ENCODE results near the gene SCGB1D4.
"Not testable (repeated sequence)": the region's sequence is repeated elsewhere in the genome, so short reads cannot be mapped to it uniquely, and the experiment has no call there.

The SCGB1D4 gene, protein sequence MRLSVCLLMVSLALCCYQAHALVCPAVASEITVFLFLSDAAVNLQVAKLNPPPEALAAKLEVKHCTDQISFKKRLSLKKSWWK

DNA sequence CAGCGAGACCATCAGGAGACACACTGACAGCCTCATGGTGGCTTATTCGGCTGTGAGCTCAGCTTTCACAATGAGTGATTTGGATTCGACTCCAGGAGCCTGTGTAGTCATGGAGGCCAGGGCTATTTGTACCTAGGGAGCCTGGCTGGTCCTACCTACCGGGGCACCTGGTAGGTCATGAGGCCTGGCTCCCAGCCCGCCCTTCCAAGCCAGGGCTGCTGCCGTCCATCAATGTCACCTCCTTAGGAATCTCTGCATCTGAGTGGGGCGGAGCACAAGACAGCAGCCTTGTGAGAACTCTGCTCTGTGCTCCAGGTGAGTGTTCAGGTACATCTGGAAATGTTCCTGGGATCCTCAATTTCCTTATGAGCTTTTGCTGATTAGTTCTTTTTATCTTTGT, at the start of gene SCGB1D4:
TSS of gene SCGB1D4 (minus strand) at position 101 of the 400 bp plus-strand sequence. CDS start at position 36, 65 bp downstream.
- no peak for DNase-seq (ENCODE audit: low read depth, low spot score)
- no peak within 1 kb of the TSS for H3K27ac ChIP-seq

DNA sequence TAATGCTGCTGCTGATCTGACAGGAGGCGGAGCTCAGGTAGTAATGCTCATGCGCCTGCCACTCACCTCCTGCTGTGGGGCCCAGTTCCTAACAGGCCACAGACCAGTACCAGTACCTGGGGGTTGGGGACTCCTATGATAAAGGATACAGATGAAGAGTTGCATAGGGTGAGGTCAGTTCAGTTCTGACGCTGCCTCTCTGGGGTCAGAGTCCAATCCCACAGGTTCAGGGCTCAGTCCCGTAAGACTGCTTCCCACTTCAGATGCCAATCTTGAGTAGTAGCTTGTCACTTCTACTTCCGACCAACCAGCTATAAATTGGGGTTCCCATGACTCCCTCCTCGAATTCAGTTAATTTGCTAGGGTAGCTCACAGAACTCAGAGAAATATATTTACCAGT, 47.0 kb upstream of the SCGB1D4 start:
- no peak for DNase-seq (ENCODE audit: low read depth, low spot score)
- no peak overlapping the region for H3K27ac ChIP-seq

DNA sequence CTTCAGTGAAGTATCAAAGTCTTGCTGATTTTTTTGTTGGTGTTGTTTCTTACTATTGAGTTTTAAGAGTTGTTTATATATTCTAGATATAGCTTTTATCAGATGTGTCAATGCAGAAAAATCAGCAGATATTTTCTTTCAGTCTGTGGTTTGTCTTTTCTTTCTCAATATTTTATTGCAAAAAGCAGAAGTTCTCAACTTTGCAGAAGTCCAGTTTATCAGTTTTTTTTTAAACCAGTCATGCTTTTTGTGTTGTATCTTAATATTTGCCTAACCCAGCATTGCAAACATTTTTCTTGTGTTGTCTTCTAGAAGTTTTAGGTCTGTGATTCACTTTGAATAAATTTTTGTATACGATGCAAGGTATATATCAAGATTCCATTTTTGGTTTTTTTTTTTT, 45.3 kb upstream of the SCGB1D4 start:
- H3K27ac ChIP-seq, result no peak overlapping the region
- no peak for DNase-seq (ENCODE audit: low read depth, low spot score)

DNA sequence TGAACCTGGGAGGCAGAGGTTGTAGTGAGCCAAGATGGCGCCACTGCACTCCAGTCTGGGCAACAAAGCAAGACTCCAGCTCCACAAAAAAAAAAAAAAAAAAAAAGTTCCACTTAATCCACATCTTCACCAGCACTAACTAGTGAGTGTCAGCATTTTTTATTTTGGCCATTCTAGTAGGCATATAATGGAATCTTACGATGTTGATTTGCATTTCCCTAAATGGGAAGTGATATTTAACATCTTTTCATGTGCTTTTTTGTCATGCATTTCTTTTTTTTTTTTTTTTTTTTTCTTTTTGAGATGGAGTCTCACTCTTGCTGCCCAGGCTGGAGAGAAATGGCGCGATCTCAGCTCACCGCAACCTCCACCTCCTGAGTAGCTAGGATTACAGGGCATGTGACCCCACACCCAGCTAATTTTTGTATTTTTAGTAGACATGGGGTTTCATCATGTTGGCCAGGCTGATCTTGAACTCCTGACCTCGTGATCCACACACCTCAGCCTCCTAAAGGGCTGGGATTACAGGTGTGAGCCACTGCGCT, 44.8 kb upstream of the SCGB1D4 start:
- not testable (repeated sequence) for DNase-seq (ENCODE audit: low read depth, low spot score); H3K27ac ChIP-seq

DNA sequence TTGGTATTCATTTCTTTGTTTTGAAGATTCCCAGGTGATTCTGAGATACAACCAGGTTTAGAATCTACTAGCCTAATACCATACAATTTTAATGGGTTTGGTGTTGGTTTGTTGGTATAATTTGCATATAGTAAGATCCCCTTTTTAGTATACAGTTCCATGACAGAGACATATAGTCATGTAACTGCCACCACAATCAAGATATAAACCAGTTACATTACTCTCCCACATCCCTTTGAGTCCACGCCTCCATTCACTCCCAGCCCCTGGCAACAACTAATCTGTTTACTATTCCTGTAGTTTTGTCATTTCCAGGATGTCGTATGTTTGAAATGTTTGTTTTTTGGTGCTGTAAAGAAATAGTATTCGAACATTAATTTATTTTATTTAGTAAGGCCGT, 42.7 kb upstream of the SCGB1D4 start:
- H3K27ac ChIP-seq, result no peak overlapping the region
- DNase-seq (ENCODE audit: low read depth, low spot score), result no peak

DNA sequence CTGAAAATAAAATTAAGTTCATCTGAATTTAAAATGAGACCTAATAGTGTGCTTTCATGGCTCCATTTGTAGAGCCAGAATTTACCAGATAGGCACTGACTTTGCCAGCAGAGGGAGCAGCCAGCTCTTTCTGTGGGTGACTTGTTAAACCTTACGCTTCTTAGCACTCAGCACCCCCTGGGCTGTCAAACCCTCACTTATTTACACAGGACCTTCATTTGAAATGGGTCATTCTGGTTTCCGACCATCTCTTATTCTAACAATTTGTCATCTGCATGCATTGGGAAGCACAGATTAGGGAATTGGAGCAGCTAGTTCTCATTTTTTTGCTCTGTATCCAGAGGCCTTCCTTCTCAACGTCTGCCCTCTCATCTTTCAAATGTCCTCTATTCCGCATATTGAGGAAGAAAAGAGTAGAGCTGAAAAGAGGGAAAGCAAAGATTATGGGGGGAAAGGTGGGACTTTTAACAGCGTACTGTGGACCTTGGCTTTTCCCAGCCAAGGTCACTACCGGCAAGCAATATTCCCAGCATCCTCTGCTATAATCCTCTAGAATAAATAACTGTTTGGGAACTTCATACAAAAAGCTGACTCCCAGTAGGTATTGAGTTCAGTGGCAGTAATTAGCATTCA, 41.5 kb upstream of the SCGB1D4 start:
- H3K27ac ChIP-seq, result no peak overlapping the region
- no peak for DNase-seq (ENCODE audit: low read depth, low spot score)

DNA sequence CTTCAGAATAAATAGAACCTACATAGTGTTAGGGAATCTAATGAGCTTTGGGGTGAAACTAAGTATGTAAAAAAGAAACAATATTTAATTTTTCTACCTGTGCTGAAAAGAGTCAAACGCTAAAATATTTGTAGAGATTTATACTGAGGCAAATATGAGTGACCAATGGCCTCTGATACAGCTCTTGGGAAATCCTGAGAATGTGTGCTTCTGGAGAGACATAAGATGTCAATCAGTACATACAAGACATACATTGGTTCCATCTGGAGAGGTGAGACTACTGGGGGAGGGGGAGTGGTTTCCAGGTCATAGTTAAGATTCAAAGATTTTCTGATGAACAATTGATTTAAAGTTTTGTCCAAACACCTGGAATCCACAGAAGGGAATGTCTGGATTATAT, 39.3 kb upstream of the SCGB1D4 start:
- DNase-seq (ENCODE audit: low read depth, low spot score), result no peak
- no peak overlapping the region for H3K27ac ChIP-seq

DNA sequence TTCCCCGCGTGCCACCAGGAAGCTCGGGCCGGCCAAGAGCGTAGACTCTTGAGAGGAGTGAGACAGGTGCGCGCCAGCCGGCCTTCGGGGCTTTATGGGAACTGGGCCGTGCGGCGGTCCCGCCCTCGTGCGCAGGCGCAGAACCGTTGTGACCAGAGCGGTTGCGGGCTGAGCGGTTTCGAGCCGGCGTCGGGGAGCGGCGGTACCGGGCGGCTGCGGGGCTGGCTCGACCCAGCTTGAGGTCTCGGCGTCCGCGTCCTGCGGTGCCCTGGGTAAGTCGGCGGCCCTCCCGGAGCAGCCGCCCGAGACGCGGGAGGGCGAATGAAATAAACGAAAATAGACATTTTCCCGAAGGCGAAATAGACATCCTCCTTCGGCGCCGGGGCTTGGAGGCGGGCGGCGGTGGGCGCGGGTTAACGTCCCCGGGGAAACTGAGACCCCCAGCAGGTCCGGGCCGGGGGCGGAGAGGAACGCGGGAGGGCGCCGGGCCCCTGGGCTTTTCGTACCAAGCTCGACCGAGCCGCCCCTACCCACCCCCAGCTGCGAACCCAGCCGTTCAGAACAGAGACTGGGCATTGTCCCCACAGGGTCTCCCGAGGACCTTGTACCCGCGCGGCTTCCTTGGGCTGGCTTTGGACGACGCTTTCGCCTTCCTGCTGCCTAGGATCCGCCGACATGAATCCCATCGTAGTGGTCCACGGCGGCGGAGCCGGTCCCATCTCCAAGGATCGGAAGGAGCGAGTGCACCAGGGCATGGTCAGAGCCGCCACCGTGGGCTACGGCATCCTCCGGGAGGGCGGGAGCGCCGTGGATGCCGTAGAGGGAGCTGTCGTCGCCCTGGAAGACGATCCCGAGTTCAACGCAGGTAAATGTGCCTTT, 38.7 kb upstream of the SCGB1D4 start, which contains the start of gene ASRGL1:
TSS of gene ASRGL1 (plus strand) at position 146 of the 879 bp plus-strand sequence. CDS start at position 676, 530 bp downstream.
- no peak for DNase-seq (ENCODE audit: low read depth, low spot score)
- H3K27ac ChIP-seq, result no peak within 1 kb of the TSS

DNA sequence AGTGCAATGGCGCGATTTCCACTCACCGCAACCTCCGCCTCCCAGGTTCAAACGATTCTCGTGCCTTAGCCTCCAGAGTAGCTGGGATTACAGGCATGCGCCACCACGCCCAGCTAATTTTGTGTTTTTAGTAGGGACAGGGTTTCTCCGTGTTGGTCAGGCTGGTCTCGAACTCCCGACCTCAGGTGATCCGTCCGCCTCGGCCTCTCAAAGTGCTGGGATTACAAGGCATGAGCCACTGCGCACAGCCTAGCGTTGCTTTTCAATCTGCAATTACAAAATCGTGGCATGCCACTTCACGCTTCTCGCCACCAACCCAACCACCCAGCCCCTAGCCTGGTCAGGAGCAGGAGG, 38.1 kb upstream of the SCGB1D4 start:
- not testable (repeated sequence) for H3K27ac ChIP-seq; DNase-seq (ENCODE audit: low read depth, low spot score)

DNA sequence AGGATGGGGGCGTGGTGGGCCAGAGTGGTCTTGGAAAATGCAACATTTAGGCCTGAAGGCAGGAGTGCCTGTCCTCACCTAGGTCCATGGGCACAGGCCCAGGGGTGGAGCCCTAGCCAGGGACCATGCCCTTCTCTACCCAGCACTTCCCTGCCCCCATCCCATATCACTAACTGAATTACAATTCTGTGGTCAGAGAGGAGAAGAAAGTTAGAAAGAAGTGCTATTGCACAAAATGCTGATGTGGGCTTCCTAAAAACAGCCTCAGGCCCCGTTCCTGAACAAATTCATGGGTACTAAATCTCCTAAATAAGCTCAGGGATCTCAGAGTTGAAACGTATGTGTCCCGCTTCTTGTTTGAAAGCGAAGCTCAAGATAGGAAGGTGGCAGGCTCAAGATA, 34.9 kb upstream of the SCGB1D4 start:
- DNase-seq (ENCODE audit: low read depth, low spot score), result no peak
- H3K27ac ChIP-seq, result no peak overlapping the region

DNA sequence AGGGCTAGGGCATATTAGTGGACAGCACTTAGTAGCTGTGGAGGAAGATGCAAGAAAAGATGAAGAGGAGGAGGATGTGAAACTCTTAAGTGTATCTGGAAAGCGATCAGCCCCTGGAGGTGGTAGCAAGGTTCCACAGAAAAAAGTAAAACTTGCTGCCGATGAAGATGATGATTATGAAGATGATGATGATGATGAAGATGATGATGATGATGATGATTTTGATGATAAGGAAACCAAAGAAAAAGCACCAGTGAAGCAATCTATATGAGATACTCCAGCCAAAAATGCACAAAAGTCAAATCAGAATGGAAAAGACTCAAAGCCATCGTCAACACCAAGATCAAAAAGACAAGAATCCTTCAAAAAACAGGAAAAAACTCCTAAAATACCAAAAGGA, 32.4 kb upstream of the SCGB1D4 start:
- H3K27ac ChIP-seq; DNase-seq (ENCODE audit: low read depth, low spot score): not testable (repeated sequence)

DNA sequence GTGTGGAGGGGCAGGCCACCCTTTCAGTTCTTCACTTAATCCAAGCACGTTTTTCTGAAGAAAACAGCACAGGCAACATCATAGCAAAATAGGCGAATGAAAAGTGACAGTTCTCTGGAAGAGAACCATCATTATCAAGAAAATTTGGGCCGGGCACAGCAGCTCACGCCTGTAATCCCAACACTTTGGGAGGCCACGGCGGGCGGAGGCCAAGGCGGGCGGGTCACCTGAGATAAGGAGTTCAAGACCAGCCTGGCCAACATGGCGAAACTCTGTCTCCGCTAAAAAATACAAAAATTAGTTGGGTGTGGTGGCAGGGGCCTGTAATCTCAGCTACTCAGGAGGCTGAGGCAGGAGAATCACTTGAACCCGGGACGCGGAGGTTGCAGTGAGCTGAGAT, 28.7 kb upstream of the SCGB1D4 start:
- not testable (repeated sequence) for H3K27ac ChIP-seq; DNase-seq (ENCODE audit: low read depth, low spot score)

DNA sequence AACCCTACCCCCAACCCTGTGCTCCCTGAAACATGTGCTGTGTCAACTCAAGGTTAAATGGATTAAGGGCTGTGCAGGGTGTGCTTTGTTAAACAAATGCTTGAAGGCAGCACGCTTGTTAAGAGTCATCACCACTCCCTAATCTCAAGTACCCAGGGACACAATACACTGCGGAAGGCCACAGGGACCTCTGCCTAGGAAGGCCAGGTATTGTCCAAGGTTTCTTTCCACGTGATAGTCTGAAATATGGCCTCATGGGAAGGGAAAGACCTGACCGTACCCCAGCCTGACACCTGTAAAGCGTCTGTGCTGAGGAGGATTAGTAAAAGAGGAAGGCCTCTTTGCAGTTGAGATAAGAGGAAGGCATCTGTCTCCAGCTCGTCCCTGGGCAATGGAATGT, 27.8 kb upstream of the SCGB1D4 start:
- DNase-seq (ENCODE audit: low read depth, low spot score); H3K27ac ChIP-seq: not testable (repeated sequence)

DNA sequence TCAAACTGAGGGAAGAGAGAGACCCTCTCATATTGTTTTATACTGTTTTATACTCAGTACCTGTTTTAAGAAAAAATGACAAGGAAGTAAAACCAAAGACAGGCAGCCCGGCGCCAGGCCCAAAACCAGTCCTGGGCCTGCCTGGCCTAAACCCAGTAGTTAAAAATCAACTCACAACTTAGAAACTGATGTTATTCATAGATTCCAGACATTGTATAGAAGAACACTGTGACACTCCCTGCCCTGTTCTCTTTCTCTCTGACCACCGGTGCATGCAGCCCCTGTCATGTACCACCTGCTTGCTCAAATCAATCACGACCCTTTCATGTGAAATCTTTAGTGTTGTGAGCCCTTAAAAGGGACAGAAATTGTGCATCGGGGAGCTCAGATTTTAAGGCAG, 26.9 kb upstream of the SCGB1D4 start:
- not testable (repeated sequence) for DNase-seq (ENCODE audit: low read depth, low spot score); H3K27ac ChIP-seq

DNA sequence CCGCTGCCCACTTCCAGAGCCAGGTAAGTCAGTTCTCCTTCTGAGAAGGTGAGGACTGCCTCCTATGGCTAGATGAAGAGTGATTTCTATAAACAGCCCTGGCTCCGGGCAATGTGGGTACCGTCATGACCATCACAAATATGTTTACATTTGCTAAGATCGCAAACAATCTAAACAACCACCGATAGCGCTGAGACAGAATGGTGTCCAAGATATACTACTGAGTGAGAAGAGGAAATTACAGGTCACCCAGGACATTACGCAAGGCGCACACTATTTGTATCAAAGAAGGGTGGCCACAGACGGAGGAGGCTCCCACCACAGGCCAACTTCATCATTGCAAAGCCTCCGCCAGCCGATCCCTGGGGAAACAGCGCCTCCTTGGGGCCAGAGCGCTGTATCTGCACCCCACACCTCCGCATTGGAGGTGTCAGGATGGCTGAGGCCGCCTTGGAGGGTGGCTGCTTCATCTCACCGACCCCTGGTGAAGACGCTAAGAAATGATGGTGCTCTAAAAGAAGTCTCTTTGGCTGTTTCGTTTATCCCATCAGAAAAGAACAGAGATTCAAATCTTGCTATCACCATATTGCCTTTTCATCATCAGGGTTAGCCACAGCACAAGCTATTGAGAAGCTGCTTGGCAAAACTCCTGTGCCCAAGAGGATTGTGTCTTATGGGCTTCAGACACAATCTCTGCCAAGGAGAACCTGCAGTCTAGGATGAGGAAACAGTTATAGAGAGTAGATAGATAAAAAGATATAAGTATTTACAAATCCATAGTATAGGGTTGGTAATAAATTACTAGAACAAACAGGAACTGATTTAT, 26.1 kb upstream of the SCGB1D4 start:
- DNase-seq (ENCODE audit: low read depth, low spot score), result no peak
- no peak overlapping the region for H3K27ac ChIP-seq

DNA sequence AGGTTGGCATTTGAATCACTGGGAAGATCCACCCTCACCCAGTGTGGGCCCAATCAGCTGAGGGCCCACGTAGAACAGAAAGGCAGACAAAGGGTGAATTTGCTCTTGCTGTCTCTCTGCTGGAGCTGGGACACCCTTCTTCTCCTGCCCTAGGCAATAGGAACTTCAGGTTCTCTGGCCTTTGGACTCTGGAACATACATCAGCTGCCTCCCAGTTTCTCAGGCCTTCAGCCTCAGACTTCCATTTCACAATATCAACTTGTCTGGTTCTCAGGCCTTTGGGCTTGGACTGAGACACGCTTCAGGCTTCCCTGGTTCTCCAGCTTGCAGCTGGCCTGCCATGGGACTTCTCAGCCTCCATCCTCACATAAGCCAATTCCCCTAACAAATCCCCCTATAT, 23.6 kb upstream of the SCGB1D4 start:
- no peak overlapping the region for H3K27ac ChIP-seq
- DNase-seq (ENCODE audit: low read depth, low spot score), result no peak

DNA sequence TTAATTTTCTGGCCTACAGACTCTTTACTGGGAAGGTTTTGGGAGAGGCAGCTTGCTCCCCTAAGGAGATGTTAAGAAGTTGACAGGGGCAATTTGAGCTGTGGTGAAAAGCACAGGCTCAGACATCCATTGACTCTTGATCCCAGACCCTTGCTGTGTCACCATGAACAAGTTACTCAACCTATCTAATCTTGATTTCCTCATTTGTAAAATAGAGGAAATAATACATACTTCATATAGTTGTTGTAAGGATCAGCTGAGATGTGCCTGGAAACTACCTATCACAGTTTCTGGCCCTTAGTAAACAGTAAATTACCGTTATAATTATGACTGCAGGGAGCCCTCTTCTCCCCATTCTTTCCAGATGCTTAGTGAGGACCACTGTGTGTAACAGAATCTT, 16.6 kb upstream of the SCGB1D4 start:
- DNase-seq (ENCODE audit: low read depth, low spot score), result no peak
- H3K27ac ChIP-seq, result no peak overlapping the region

DNA sequence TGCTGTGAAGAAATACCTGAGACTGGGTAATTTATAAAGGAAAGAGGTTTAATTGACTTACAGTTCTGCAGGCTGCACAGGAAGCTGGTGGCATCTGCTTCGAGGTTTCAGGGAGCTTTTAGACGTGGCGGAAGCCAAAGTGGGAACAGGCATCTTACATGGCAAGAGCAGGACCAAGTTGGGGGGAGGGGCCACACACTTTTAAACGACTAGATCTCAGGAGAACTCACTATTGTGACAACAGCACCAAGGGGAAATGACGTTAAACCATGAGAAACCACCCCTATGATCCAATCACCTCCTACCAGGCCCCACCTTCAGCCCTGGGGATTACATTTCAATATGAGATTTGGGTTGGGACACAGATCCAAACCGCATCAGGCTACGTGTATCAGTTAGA, 11.1 kb upstream of the SCGB1D4 start:
- no peak for DNase-seq (ENCODE audit: low read depth, low spot score)
- no peak overlapping the region for H3K27ac ChIP-seq

DNA sequence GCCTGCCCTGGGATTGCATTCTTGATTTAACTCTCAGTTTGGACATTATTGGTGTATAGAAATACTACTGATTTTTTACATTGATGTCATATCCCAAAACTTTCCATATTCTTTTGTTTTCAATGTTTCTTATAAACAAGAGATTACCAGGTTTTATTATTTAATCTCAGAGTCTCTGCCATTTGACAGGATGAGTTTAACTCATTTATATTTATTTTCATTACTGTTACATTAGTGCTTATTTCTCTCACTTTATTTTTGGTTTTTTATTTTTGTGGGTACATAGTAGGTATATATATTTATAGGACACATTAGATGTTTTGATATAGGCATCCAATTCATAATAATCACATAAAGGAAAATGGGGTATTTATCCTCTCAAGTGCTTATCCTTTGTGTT, 9.1 kb upstream of the SCGB1D4 start:
- no peak overlapping the region for H3K27ac ChIP-seq
- DNase-seq (ENCODE audit: low read depth, low spot score), result no peak

DNA sequence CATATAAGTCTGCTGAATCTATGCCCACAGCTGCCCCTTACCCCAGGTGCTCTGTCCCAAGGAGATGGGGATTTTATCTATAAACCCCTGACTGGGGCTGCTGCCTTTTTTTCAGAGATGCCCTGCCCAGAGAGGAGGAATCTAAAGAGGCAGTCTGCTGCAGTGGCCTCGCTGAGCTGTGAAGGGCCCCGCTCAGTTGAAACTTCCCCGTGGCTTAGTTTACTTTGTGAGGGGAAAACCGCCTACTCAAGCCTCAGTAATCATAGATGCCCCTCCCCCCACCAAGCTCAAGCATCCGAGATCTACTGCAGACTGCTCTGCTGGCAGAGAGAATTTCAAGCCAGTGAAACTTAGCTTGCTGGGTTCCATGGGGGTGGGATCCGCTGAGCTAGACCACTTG, 7.4 kb upstream of the SCGB1D4 start:
- no peak overlapping the region for H3K27ac ChIP-seq
- no peak for DNase-seq (ENCODE audit: low read depth, low spot score)
